NCI-H748 treated with DMSO at 0.1 percent for 48 hours (cell line): ENCODE data around the gene MAD1L1.
A peak's percentile ranks its signal among the peaks of the same experiment; 100 is the strongest.

Experiments
- DNase-seq: peaks from one replicate; lab custom pipeline; 2025; lab: John Stamatoyannopoulos, UW

The MAD1L1 gene

GRCh38 chr7:2030475-2031450 is 202.0 kb downstream of the MAD1L1 start:
- DNase-seq: no peak

GRCh38 chr7:2029936-2030335 is 202.8 kb downstream of the MAD1L1 start:
- DNase-seq: no peak

GRCh38 chr7:2029211-2029905 is 203.4 kb downstream of the MAD1L1 start:
- DNase-seq: no peak

GRCh38 chr7:2028733-2029132 is 204.0 kb downstream of the MAD1L1 start:
- DNase-seq: no peak

GRCh38 chr7:2025188-2025587 is 207.6 kb downstream of the MAD1L1 start:
- no peak for DNase-seq

- DNase-seq: no peak
Observed at GRCh38 chr7:2024567-2024918, 208.2 kb downstream of the MAD1L1 start.

- DNase-seq: no peak
Observed at GRCh38 chr7:2023877-2024566, 208.7 kb downstream of the MAD1L1 start.

GRCh38 chr7:2022737-2023250 is 210.0 kb downstream of the MAD1L1 start:
- no peak for DNase-seq

GRCh38 chr7:2022021-2022409 is 210.7 kb downstream of the MAD1L1 start:
- DNase-seq: no peak

GRCh38 chr7:2019711-2020511 is 212.8 kb downstream of the MAD1L1 start:
- DNase-seq: no peak

- DNase-seq: no peak
Observed at GRCh38 chr7:2019461-2019710, 213.4 kb downstream of the MAD1L1 start.

- DNase-seq: no peak
Observed at GRCh38 chr7:2018569-2019460, 213.9 kb downstream of the MAD1L1 start.

GRCh38 chr7:2017914-2018568 is 214.7 kb downstream of the MAD1L1 start:
- no peak for DNase-seq

GRCh38 chr7:2017481-2017891 is 215.3 kb downstream of the MAD1L1 start:
- DNase-seq: peak; percentile 45

- peak; percentile 88 for DNase-seq
Observed at GRCh38 chr7:2016761-2017480, 215.8 kb downstream of the MAD1L1 start.

- no peak for DNase-seq
Observed at GRCh38 chr7:2016021-2016631, 216.6 kb downstream of the MAD1L1 start.

- DNase-seq: no peak
Observed at GRCh38 chr7:2015251-2015871, 217.4 kb downstream of the MAD1L1 start.

GRCh38 chr7:2014391-2015241 is 218.1 kb downstream of the MAD1L1 start:
- no peak for DNase-seq
